GM12801 (cell line): ENCODE measurements around the gene MYO1D.

Experiments
- TF ChIP-seq, protein P1 (sequence below): IDR thresholded peaks from one replicate; pipeline ENCODE4 v1.5.1; 2011; ENCODE audit warnings: control low read depth; ENCODE audit not compliant: insufficient read length; ENCODE audit errors: extremely low read depth

Gene MYO1D

DNA sequence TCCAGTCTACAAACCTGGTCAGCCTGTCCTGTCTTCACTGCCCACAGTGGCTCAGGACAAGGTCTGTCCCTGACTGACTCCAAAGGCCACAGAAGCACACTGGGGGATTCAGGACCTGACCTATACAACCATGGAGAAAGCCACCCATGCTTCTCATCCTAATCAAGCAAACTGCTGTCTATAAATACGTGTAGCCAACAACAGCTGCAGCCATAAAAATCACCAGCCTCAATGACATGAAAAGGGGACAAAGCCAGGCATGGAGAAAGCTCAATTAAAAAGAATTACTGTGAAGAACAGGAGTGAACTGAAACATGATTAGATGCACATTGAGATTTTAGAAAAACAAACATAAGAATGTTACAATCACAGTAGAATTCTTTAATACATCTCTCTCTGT is 220.0 kb downstream of the MYO1D start:
- TF ChIP-seq, protein P1, sequence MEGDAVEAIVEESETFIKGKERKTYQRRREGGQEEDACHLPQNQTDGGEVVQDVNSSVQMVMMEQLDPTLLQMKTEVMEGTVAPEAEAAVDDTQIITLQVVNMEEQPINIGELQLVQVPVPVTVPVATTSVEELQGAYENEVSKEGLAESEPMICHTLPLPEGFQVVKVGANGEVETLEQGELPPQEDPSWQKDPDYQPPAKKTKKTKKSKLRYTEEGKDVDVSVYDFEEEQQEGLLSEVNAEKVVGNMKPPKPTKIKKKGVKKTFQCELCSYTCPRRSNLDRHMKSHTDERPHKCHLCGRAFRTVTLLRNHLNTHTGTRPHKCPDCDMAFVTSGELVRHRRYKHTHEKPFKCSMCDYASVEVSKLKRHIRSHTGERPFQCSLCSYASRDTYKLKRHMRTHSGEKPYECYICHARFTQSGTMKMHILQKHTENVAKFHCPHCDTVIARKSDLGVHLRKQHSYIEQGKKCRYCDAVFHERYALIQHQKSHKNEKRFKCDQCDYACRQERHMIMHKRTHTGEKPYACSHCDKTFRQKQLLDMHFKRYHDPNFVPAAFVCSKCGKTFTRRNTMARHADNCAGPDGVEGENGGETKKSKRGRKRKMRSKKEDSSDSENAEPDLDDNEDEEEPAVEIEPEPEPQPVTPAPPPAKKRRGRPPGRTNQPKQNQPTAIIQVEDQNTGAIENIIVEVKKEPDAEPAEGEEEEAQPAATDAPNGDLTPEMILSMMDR, result no peak

DNA sequence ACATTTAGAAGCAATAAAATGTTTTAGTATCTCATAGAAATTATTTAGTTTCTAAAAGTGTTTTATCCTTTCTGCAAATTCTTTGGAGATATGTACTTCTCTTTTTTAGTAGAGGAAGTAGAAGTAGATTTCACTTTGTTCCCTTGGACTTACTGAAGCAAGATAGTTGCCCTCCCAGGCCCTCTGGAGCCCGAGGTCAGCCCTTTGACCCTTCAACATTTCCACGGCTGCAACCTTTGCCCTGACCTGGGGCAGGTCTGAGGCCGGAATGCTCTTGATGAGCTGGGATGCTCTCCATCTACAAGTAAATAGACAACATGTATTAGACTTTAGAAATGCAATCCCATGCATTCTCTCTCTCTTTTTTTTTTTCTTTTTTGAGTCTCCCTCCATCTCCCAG is 222.6 kb downstream of the MYO1D start:
- TF ChIP-seq, protein P1, result no peak

DNA sequence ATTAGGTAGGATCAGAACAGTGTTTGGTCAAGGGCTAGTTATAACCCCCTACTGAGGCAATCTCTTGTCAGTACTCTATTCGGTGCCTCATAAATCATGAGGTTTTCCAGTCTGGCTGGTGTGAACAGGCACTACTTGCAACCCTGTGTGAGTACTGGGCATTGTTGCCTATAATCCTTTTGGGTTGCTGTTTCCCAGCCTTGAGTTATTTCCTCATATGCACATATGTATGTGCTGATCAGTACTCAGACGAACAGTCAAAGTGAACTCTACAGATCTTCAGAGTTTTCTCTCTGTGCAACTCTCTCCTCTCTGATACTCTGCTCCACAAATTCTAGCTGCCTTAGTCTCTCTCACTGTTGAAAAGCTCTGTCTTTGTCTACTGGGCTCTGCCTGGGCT is 225.8 kb downstream of the MYO1D start:
- TF ChIP-seq, protein P1, result no peak

DNA sequence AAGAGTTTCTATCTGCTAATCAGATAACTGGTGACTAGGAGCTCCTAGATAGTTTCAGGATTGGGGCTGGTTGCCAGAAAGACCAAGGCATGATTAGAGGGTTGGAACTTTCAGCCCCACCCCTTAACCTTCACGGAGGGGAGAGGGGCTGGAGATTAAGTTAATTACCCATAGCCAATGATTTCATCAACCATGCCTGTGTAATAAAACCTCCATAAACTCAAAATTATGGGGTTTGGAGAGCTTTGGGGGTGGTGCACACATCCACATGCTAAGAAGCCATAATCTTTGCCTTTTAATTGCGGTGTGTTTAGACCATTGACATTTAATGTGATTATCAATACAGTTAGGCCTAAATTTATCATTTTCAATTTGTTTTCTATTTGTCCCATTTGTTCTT is 228.5 kb downstream of the MYO1D start:
- TF ChIP-seq, protein P1, result no peak

DNA sequence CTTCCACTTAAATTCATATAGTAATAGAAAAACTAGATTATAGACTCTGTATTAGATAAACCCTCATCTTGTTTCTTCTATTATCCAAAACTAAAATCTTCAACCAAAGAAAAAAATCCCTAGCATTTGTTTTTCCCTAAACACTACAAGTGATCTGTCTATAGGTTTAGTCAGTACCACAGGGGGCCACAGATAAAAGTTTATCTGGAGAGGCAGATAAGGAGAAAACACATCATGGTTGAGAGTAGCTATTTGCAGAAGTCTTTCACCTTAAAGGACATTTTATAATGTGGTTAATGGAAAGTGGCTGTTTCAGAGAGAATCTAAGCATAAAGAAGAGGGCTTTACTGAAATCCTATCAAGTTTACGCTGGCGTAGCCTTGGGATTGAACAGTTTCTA is 230.0 kb downstream of the MYO1D start:
- TF ChIP-seq, protein P1, result no peak

DNA sequence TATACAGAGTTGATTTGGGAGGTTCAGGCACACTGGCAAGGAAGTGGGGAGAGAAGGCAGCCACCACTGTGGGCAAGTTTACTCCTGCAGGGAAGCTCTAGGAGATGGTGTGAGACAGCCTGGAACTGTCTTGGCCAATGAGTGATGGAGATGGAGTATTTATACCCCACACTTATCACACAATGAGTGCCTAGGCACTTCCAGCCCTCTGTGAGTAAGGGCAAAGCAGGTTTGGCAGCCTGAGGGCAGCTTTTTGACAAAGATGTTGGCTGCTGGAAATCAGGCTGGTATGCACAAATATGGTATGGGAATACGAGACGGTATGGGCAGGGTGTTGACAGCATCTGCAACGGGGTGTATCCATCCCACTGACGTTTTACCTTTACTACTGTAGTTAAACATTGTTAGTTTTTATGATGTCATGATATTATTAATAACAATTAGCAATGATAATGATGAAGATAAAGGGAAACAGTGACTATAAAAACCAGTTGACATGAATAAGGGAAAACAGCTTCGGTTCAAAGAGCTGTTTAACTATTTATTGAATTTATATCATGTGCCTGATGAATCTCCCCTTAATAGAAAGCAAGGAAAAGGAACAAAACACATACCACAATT is 240.2 kb downstream of the MYO1D start:
- TF ChIP-seq, protein P1, result no peak

DNA sequence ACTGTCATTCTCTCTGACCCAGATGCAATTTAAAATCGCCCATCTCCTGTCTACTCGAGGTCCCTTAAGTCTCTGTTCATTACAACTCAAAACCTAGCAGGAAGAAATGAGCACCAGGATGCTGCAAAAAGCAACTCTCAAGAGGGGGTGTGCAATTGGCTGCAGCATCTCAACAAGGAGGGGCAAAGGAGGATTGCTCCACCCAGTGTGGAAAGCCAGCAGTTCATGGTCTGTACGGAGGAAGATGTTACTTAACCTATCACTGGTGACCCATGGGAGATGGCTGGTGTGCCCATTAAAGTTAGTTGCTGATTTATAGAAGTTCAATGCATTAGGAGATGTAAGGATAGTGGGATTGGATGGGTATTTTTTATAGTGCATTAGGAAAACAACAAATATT is 242.8 kb downstream of the MYO1D start:
- TF ChIP-seq, protein P1, result no peak
